Measurements from ENCODE around the gene GID8. TPM values are rescaled to one million over a fixed set of nuclear protein-coding genes. Genes with fewer than 3 reads are reported as not detected.

GID8 gene
- polyA plus RNA-seq, 2 donors = 16.2 to 30.0 TPM

DNA sequence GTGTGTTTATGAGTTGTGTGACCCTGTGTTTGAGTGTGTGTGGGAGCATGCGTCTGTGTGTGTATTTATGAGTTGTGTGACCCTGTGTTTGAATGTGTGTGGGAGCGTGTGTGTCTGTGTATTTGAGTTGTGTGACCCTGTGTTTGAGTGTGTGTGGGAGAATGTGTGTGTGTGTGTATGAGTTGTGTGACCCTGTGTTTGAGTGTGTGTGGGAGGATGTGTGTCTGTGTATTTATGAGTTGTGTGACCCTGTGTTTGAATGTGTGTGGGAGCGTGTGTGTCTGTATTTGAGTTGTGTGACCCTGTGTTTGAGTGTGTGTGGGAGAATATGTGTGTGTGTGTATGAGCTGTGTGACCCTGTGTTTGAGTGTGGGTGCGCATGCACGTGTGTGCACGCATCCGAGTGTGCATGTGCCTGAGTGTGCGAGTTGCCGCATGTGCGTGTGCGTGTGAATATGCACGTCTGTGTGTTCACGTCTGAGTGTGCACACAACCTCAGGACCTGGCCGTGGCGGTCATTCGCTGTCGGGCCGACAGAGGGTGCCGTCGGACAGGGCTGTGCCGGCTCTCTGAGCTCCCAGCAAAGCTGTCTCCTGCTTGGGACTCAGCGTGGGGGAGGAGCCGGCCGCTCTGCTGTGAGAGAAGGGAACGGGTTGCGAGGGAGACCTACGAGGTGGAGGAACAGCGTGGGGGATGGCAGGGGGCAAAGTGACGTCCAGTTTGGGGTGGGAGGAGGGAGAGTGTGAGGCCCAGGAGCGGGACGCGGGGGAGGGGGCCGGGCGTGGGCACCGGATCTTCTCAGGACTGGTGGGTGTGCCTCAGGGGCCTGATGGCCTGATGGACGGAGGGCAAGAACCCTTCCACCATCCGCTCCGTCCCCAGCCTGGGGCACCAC is 34.2 kb downstream of the GID8 start:
- Histone ChIP-seq H3K4me1 (ENCODE audit: control insufficient read depth in 2 of 2, insufficient read depth in 2 of 2, low read length in 1 of 2) (peaks cover 3 to 6% of the 10 kb centered on the region in 2 donors), H3K27me3 (ENCODE audit: control insufficient read depth in 1 of 2, insufficient read depth in 2 of 2, low read length in 2 of 2) (peaks cover 0 to 19% of the 10 kb centered on the region in 2 donors), H3K4me3 (ENCODE audit: low read depth in 1 of 2, low read length in 2 of 2) (no peak overlapping the region), H3K9me3 (ENCODE audit: control insufficient read depth in 2 of 2, insufficient read depth in 1 of 2, low read depth in 1 of 2, low read length in 1 of 2) (peaks cover 0 to 3% of the 10 kb centered on the region in 2 donors), H3K36me3 (ENCODE audit: control insufficient read depth in 2 of 2, insufficient read depth in 2 of 2, low read length in 1 of 2) (no peaks in the 10 kb centered on the region), H3K27ac (ENCODE audit: low read depth in 2 of 2, low read length in 1 of 2) (no peak overlapping the region)
- 6% methylated on average over 35 to 38 of the region's 38 CpGs for WGBS, 2 donors

DNA sequence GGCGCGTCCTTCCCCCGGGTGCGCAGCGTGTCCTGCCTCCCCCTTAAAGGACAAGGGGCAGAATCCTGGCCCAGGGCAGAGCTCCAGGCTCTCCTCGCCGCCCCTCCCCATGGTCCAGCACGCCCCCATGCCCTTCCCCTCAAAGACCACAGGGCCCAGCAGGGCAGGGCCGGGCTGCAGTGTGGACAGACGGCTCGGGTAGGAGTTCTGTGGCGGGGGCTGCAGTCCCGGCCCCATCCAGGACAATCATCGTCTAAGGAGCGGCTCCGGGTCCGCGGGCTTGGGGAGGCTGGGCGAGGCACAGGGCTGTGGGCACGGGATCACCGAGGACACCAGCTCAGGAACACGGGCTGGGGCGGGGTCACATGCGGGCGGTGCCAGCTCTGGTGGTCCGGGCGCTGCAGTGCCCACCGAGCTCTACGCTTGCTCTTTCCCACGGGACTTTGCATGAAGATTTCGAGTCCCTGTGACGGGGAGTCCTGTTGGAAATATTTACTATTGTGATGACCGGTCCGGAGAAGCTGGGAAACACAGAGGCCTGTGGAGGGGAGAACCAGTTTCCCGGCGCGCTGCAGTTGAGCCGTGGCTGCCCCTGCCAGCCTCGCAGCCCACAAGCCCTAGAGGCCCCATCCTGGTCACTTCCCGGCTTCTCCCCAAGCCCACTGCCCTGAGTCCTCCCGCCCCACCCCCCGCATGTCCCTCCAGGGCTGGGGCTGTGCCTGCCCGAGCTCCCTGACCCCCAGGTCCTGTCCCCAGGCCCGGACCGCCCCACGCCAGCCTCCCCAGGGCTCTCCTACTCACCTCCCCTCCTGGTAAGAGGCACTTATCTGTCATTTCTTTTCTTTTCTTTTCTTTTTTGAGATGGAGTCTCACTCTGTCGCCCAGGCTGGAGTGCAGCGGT is 35.1 kb downstream of the GID8 start:
- Histone ChIP-seq H3K4me3 (ENCODE audit: low read depth in 1 of 2, low read length in 2 of 2) (no peak overlapping the region), H3K9me3 (ENCODE audit: control insufficient read depth in 2 of 2, insufficient read depth in 1 of 2, low read depth in 1 of 2, low read length in 1 of 2) (peaks cover 0 to 6% of the 10 kb centered on the region in 2 donors), H3K27ac (ENCODE audit: low read depth in 2 of 2, low read length in 1 of 2) (no peak overlapping the region), H3K27me3 (ENCODE audit: control insufficient read depth in 1 of 2, insufficient read depth in 2 of 2, low read length in 2 of 2) (peaks cover 0 to 19% of the 10 kb centered on the region in 2 donors), H3K4me1 (ENCODE audit: control insufficient read depth in 2 of 2, insufficient read depth in 2 of 2, low read length in 1 of 2) (peaks cover 3 to 6% of the 10 kb centered on the region in 2 donors), H3K36me3 (ENCODE audit: control insufficient read depth in 2 of 2, insufficient read depth in 2 of 2, low read length in 1 of 2) (no peaks in the 10 kb centered on the region)
- WGBS, 2 donors = 13 to 17% methylated on average over 43 to 48 of the region's 48 CpGs

GRCh38 chr20:62975251-62975760 is 37.4 kb downstream of the GID8 start:
- Histone ChIP-seq H3K27me3 (ENCODE audit: control insufficient read depth in 1 of 2, insufficient read depth in 2 of 2, low read length in 2 of 2) (peaks cover 0 to 25% of the 10 kb centered on the region in 2 donors), H3K9me3 (ENCODE audit: control insufficient read depth in 2 of 2, insufficient read depth in 1 of 2, low read depth in 1 of 2, low read length in 1 of 2) (peaks cover 0 to 6% of the 10 kb centered on the region in 2 donors), H3K4me3 (ENCODE audit: low read depth in 1 of 2, low read length in 2 of 2) (no peak overlapping the region), H3K4me1 (ENCODE audit: control insufficient read depth in 2 of 2, insufficient read depth in 2 of 2, low read length in 1 of 2) (peaks cover 3 to 6% of the 10 kb centered on the region in 2 donors), H3K27ac (ENCODE audit: low read depth in 2 of 2, low read length in 1 of 2) (no peak overlapping the region), H3K36me3 (ENCODE audit: control insufficient read depth in 2 of 2, insufficient read depth in 2 of 2, low read length in 1 of 2) (no peaks in the 10 kb centered on the region)
- WGBS, 2 donors = 65 to 74% methylated on average over 10 of the region's 10 CpGs

DNA sequence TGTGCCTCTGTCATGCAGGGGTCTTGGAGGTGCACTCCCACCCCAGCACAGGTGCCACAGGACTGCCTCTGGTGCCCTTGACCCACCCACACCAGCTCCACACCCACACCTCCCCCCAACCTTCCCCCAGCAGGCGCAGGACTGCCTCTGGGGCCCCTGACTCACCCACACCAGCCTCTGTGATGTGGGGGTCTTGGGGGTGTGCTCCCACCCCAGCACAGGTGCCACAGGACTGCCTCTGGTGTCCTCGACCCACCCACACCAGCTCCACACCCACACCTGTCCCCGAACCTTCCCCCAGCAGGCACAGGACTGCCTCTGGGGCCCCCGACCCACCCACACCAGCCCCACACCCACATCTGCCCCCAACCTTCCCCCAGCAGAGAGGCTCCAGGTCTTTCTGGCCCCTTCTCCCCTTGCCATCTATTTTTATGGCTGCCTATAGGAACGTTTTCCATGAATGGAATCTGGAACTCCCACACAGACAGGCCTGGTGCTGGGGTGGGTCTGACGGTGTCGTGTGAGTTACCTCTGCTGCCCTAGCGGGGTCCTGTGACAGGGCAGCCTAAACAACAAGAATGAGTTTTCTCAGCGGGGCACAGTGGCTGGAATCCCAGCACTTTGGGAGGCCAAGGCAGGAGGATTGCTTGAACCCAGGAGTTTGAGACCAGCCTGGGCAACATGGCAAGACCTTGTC is 38.0 kb downstream of the GID8 start:
- H3K27ac ChIP-seq (ENCODE audit: low read depth in 2 of 2, low read length in 1 of 2) = no peak overlapping the region
- peaks cover 3 to 6% of the 10 kb centered on the region in 2 donors for H3K4me1 ChIP-seq (ENCODE audit: control insufficient read depth in 2 of 2, insufficient read depth in 2 of 2, low read length in 1 of 2)
- no peaks in the 10 kb centered on the region for H3K36me3 ChIP-seq (ENCODE audit: control insufficient read depth in 2 of 2, insufficient read depth in 2 of 2, low read length in 1 of 2)
- H3K9me3 ChIP-seq (ENCODE audit: control insufficient read depth in 2 of 2, insufficient read depth in 1 of 2, low read depth in 1 of 2, low read length in 1 of 2) = peaks cover 0 to 2% of the 10 kb centered on the region in 2 donors
- H3K27me3 ChIP-seq (ENCODE audit: control insufficient read depth in 1 of 2, insufficient read depth in 2 of 2, low read length in 2 of 2) = peaks cover 0 to 25% of the 10 kb centered on the region in 2 donors
- 56 to 59% methylated on average over 9 of the region's 9 CpGs for WGBS, 2 donors
- no peak overlapping the region for H3K4me3 ChIP-seq (ENCODE audit: low read depth in 1 of 2, low read length in 2 of 2)

DNA sequence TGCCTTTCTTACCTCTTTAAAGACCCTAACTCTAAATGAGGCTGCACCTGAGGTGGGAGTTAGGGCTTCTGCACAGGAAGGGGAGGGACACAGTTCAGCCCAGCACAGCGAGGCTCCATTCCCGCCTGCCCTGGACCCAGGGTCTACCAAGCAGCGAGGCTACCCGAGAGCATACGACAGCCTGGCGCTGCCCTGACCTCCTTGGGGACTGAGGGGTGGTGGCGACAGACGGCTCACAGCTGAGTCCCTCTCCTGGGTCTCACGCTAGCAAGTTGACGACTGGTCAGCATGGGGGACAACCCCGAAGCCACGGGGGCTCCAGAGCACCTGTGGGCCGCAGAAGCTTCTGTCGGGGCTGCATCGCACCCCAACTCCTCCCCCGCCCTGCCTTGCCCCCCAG is 38.9 kb downstream of the GID8 start:
- Histone ChIP-seq H3K27me3 (ENCODE audit: control insufficient read depth in 1 of 2, insufficient read depth in 2 of 2, low read length in 2 of 2) (peaks cover 0 to 28% of the 10 kb centered on the region in 2 donors), H3K27ac (ENCODE audit: low read depth in 2 of 2, low read length in 1 of 2) (no peak overlapping the region), H3K9me3 (ENCODE audit: control insufficient read depth in 2 of 2, insufficient read depth in 1 of 2, low read depth in 1 of 2, low read length in 1 of 2) (peaks cover 0 to 2% of the 10 kb centered on the region in 2 donors), H3K4me3 (ENCODE audit: low read depth in 1 of 2, low read length in 2 of 2) (no peak overlapping the region), H3K4me1 (ENCODE audit: control insufficient read depth in 2 of 2, insufficient read depth in 2 of 2, low read length in 1 of 2) (peaks cover 3 to 6% of the 10 kb centered on the region in 2 donors), H3K36me3 (ENCODE audit: control insufficient read depth in 2 of 2, insufficient read depth in 2 of 2, low read length in 1 of 2) (no peaks in the 10 kb centered on the region)
- WGBS, 2 donors = 81 to 83% methylated on average over 16 of the region's 16 CpGs

DNA sequence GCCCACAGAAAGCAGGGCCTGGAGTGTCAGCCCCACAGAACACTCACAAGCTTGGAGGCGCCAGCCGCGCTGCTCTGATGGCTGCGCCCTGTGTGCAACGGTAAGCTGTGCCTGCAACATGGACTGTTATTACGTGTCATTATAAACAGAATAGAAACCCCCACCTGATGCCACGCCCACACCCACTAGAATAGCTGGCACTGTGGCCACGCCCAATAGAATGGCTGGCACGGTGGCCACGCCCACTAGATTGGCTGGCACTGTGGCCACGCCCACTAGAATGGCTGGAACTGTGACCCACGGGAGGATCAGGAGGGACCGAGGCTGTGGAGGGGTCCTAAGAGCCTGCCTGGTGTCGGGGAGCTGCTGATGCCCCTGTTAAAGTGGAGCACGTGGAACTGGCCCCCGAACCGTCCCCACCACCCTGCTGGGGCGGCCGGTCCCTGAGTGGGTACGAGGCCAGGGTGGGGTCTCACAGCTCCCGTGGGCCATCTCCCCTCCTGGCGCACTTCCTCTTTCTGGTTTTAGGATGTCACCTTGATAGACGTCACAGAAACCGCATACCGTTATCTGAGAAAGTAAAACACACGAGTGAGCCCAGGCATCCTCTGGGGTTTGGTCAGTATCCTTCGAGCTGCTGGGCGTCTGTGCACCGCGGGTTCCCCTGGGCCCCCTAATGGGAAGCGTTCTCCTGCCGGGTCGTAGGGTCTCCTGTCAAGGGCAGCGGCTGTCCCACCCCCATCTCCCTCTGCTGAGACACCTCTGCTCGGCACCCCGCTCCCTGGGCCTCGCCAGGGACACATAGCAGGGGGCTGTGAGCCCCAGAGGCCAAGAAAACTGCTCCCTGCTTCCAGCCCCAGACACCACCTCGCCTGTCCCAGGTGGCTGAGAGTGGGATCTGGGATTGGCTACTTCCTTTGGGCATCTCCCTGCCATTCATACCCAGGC is 39.9 kb downstream of the GID8 start:
- peaks cover 0 to under 1% of the 10 kb centered on the region in 2 donors for H3K4me1 ChIP-seq (ENCODE audit: control insufficient read depth in 2 of 2, insufficient read depth in 2 of 2, low read length in 1 of 2)
- H3K9me3 ChIP-seq (ENCODE audit: control insufficient read depth in 2 of 2, insufficient read depth in 1 of 2, low read depth in 1 of 2, low read length in 1 of 2) = peaks cover 0 to 2% of the 10 kb centered on the region in 2 donors
- peaks cover 0 to 26% of the 10 kb centered on the region in 2 donors for H3K27me3 ChIP-seq (ENCODE audit: control insufficient read depth in 1 of 2, insufficient read depth in 2 of 2, low read length in 2 of 2)
- H3K4me3 ChIP-seq (ENCODE audit: low read depth in 1 of 2, low read length in 2 of 2) = no peak overlapping the region
- WGBS, 2 donors = 58 to 63% methylated on average over 38 of the region's 38 CpGs
- no peak overlapping the region for H3K27ac ChIP-seq (ENCODE audit: low read depth in 2 of 2, low read length in 1 of 2)
- no peaks in the 10 kb centered on the region for H3K36me3 ChIP-seq (ENCODE audit: control insufficient read depth in 2 of 2, insufficient read depth in 2 of 2, low read length in 1 of 2)

GRCh38 chr20:62978561-62978943 is 40.6 kb downstream of the GID8 start:
- Histone ChIP-seq H3K36me3 (ENCODE audit: control insufficient read depth in 2 of 2, insufficient read depth in 2 of 2, low read length in 1 of 2) (no peaks in the 10 kb centered on the region), H3K27me3 (ENCODE audit: control insufficient read depth in 1 of 2, insufficient read depth in 2 of 2, low read length in 2 of 2) (peaks cover 0 to 20% of the 10 kb centered on the region in 2 donors), H3K9me3 (ENCODE audit: control insufficient read depth in 2 of 2, insufficient read depth in 1 of 2, low read depth in 1 of 2, low read length in 1 of 2) (peaks cover 0 to 2% of the 10 kb centered on the region in 2 donors), H3K4me3 (ENCODE audit: low read depth in 1 of 2, low read length in 2 of 2) (no peak overlapping the region), H3K27ac (ENCODE audit: low read depth in 2 of 2, low read length in 1 of 2) (no peak overlapping the region), H3K4me1 (ENCODE audit: control insufficient read depth in 2 of 2, insufficient read depth in 2 of 2, low read length in 1 of 2) (no peaks in the 10 kb centered on the region)
- WGBS, 2 donors = 62 to 69% methylated on average over 13 of the region's 13 CpGs

DNA sequence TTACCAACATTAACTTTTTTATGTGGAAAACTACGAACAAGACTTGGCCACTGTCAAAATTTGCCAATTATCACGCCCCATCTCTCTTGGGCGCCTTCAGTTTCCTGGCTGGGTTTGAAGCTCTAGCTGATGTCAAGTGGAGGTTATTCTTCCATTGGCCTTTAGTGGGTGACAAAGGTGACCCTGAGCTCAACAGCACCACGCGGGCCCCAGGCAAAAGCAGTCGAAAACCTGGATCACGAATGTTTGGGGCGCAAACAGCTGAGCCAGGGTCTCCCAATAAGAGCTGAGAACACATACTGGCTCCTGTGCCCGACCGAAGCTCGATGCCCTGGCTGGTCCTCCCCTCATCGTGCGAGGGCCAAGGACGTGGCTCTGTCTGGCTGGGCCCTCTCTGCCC is 41.4 kb downstream of the GID8 start:
- Histone ChIP-seq H3K27me3 (ENCODE audit: control insufficient read depth in 1 of 2, insufficient read depth in 2 of 2, low read length in 2 of 2) (peaks cover 0 to 15% of the 10 kb centered on the region in 2 donors), H3K9me3 (ENCODE audit: control insufficient read depth in 2 of 2, insufficient read depth in 1 of 2, low read depth in 1 of 2, low read length in 1 of 2) (peaks cover 0 to 2% of the 10 kb centered on the region in 2 donors), H3K4me1 (ENCODE audit: control insufficient read depth in 2 of 2, insufficient read depth in 2 of 2, low read length in 1 of 2) (no peaks in the 10 kb centered on the region), H3K27ac (ENCODE audit: low read depth in 2 of 2, low read length in 1 of 2) (no peak overlapping the region), H3K4me3 (ENCODE audit: low read depth in 1 of 2, low read length in 2 of 2) (no peak overlapping the region), H3K36me3 (ENCODE audit: control insufficient read depth in 2 of 2, insufficient read depth in 2 of 2, low read length in 1 of 2) (no peaks in the 10 kb centered on the region)
- 70 to 82% methylated on average over 14 of the region's 14 CpGs for WGBS, 2 donors
